Osteoblast (primary cell): ENCODE results near the gene SIK1. TPM values are rescaled to one million over a fixed set of nuclear protein-coding genes. Genes with fewer than 3 reads are reported as not detected.
"Not testable (repeated sequence)": the region's sequence is repeated elsewhere in the genome, so short reads cannot be mapped to it uniquely, and the experiment has no call there.

Experiments
- DNase-seq: peaks from one replicate; pipeline ENCODE4 v3.0.0; 2011; ENCODE audit warnings: low spot score, mixed read lengths; ENCODE audit not compliant: insufficient read length; ENCODE audit errors: missing footprints
- H2AFZ ChIP-seq: 2 replicates; pipeline ENCODE4 v1.6.0; 2011; ENCODE audit warnings: mild to moderate bottlenecking, low read length
- H3K27ac ChIP-seq: 2 replicates; pipeline ENCODE4 v1.5.1; 2011; ENCODE audit warnings: mild to moderate bottlenecking, low read depth, low read length, moderate library complexity
- H3K27me3 ChIP-seq: 2 replicates; pipeline ENCODE4 v1.6.0; 2012; ENCODE audit warnings: mild to moderate bottlenecking, control low read depth, inconsistent platforms, low read length, moderate library complexity; ENCODE audit not compliant: insufficient read depth
- H3K36me3 ChIP-seq: 2 replicates; pipeline ENCODE4 v1.5.1; 2011; ENCODE audit warnings: mild to moderate bottlenecking, low read length, control low read depth, moderate library complexity; ENCODE audit not compliant: insufficient read depth
- H3K4me1 ChIP-seq: 2 replicates; pipeline ENCODE4 v1.5.1; 2011; ENCODE audit warnings: mild to moderate bottlenecking, low read length, control low read depth, moderate library complexity; ENCODE audit not compliant: insufficient read depth
- H3K4me2 ChIP-seq: 2 replicates; pipeline ENCODE4 v1.6.0; 2011; ENCODE audit warnings: mild to moderate bottlenecking, low read length; ENCODE audit not compliant: insufficient read depth
- H3K4me3 ChIP-seq: fragments of 200-600 bp; sonication (generic); 3 replicates; pipeline ENCODE4 v1.5.1; 2012; ENCODE audit warnings: mild to moderate bottlenecking, low read length, inconsistent platforms; ENCODE audit not compliant: insufficient read depth
- H3K79me2 ChIP-seq: 2 replicates; pipeline ENCODE4 v1.6.0; 2012; ENCODE audit warnings: mild to moderate bottlenecking, low read length, control low read depth, inconsistent platforms; ENCODE audit not compliant: insufficient read depth
- H3K9me3 ChIP-seq: 2 replicates; pipeline ENCODE4 v1.5.1; 2011; ENCODE audit warnings: low read depth, low read length, control low read depth
- H4K20me1 ChIP-seq: 2 replicates; pipeline ENCODE4 v1.6.0; 2012; ENCODE audit warnings: mild to moderate bottlenecking, low read length, control low read depth; ENCODE audit not compliant: insufficient read depth
- total RNA-seq: library from RNA; depleted of rRNA; stranded (reverse); fragments of >200 nt; gene quantifications from 2 replicates; pipeline ENCODE4 v1.2.3, GENCODE V29; 2012

The SIK1 gene
- total RNA-seq, 1 donor: 3.3 TPM

GRCh38 chr21:43427242-43427559 is 270 bp upstream of the SIK1 start:
- H3K9me3 ChIP-seq, H2AFZ ChIP-seq, H3K79me2 ChIP-seq, DNase-seq, H3K27ac ChIP-seq, H3K4me1 ChIP-seq, H3K4me2 ChIP-seq, H4K20me1 ChIP-seq, H3K4me3 ChIP-seq, H3K27me3 ChIP-seq, H3K36me3 ChIP-seq: not testable (repeated sequence)

DNA sequence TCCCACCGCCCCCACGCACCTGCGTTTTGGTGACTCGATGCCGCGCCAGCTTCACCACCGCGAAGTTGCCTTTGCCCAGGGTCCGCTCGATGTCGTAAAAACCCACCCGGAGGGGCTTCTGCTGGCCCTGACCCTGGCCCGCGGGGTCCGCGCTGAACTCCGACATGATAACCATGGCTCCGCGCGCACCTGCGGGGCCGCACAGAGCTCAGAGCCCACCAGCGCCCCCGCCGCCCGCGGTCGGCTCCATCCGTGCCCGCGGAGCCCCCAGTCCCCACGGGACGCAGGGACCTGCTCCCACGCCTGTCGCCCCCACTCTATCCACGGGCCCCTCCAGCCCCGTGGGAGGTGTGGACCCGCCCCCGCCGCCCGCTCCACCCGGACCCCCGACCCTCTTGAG is 927 bp downstream of the SIK1 start:
- H3K79me2 ChIP-seq, H3K4me1 ChIP-seq, H2AFZ ChIP-seq: not testable (repeated sequence)

DNA sequence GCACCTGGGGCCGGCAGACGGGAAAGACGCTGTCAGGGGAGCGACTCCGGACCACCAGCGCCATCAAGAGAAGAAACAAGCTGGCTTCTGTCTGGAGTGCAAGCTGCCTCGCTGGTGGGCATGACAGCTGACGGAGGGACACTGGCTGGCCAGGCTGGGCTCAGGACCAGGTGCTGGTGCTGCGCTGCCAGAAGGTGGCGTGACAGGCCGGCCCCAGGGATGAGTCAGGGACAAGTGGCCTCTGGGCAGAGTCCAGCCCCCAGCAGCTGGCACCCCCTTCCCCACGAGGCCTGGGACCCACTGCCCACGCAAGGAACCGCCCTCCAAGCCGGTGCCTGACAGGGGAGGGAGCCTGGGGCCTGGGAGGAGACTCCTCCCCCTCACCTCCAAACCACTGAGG is 7.5 kb downstream of the SIK1 start:
- H3K9me3 ChIP-seq, H3K4me2 ChIP-seq, H4K20me1 ChIP-seq, DNase-seq, H2AFZ ChIP-seq, H3K27ac ChIP-seq, H3K79me2 ChIP-seq, H3K36me3 ChIP-seq, H3K4me3 ChIP-seq, H3K4me1 ChIP-seq, H3K27me3 ChIP-seq: not testable (repeated sequence)

More for the DNA sequence above, 927 bp downstream of the SIK1 start:
- H4K20me1 ChIP-seq, H3K9me3 ChIP-seq, H3K4me3 ChIP-seq, DNase-seq, H3K27ac ChIP-seq, H3K36me3 ChIP-seq, H3K4me2 ChIP-seq, H3K27me3 ChIP-seq: not testable (repeated sequence)

DNA sequence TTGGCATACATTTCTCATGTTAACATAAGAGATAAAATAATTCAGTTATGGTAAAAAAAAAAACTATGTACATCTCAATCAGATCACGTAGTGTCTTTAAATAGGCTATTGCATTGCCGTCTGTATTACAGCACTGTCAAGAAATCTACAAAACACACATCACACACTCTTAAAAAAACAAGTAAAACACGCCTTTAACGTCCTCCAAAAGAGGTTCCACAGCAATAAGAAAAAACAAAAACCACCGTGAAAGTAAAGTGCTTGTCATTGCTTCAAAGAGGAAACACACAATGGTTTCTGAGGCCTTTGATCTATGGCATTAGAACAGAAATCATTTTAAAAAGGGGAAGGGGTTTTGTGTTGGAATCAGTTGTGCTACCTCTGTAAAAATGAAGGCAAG is 12.4 kb downstream of the SIK1 start:
- H2AFZ ChIP-seq, H3K36me3 ChIP-seq, H3K4me2 ChIP-seq, H3K79me2 ChIP-seq, H3K4me3 ChIP-seq, DNase-seq, H4K20me1 ChIP-seq, H3K4me1 ChIP-seq, H3K9me3 ChIP-seq, H3K27me3 ChIP-seq, H3K27ac ChIP-seq: not testable (repeated sequence)

DNA sequence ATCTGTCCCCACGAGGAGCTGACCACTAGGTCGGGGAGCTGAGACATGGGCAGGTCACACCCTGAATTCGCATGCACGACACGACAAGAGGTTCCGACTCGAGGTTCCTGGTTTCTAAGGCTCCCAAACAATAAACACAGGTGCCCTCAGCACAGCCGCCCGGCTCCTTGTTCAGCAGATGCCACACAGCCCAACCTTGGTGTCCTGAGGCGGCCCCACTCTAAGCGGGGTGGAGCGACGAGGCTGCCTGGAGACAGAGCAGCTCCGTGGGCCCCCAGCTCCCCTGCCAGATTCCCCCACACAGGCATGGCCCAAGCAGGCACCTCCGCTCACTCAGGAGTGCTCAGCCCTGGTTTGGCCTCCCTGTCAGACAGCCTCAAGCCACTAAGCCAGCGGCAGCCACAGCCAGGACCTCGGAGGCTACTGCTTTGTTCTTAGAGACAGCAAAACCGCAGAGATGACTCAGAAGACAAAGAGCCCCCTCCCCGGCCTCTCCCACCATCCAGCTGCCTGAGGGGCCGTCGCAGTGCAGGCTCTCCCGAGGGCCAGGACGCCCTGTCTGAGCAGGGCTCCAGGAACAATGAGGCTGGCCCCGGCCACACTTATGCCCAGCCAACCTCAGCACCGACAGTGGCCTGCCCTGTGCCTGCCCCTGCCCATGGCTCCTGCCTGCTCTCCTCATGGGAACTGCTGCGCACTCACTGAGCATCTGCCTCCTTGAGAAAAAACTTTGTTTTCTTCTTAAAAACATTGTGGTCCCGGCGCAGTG is 14.7 kb downstream of the SIK1 start:
- H3K4me2 ChIP-seq, H3K27me3 ChIP-seq, H3K79me2 ChIP-seq, H3K4me3 ChIP-seq, H3K9me3 ChIP-seq, DNase-seq, H3K4me1 ChIP-seq, H3K27ac ChIP-seq, H4K20me1 ChIP-seq, H2AFZ ChIP-seq, H3K36me3 ChIP-seq: not testable (repeated sequence)

- H3K27ac ChIP-seq, H3K27me3 ChIP-seq, H3K36me3 ChIP-seq, H3K9me3 ChIP-seq, H3K79me2 ChIP-seq, H3K4me3 ChIP-seq, H4K20me1 ChIP-seq, H3K4me1 ChIP-seq, H3K4me2 ChIP-seq, H2AFZ ChIP-seq, DNase-seq: not testable (repeated sequence)
Observed at GRCh38 chr21:43410456-43411068, 16.4 kb downstream of the SIK1 start.

DNA sequence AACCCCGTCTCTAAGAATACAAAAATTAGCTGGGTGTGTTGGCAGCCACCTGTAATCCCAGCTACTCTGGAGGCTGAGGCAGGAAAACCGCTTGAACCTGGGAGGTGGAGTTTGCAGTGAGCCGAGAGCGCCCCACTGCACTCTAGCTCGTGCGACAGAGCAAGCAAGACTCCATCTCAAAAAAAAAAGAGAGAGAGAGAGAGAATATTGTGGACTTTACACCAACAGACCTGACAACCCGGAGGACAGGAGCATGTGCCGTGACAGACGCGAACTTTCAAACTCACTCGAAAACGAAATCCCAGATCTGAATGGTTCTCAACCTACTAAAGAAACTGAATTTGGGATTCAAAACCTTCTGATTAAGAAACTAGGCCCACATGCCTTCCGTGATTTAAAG is 19.8 kb downstream of the SIK1 start:
- H3K4me2 ChIP-seq, H3K79me2 ChIP-seq, H3K27me3 ChIP-seq: not testable (repeated sequence)

DNA sequence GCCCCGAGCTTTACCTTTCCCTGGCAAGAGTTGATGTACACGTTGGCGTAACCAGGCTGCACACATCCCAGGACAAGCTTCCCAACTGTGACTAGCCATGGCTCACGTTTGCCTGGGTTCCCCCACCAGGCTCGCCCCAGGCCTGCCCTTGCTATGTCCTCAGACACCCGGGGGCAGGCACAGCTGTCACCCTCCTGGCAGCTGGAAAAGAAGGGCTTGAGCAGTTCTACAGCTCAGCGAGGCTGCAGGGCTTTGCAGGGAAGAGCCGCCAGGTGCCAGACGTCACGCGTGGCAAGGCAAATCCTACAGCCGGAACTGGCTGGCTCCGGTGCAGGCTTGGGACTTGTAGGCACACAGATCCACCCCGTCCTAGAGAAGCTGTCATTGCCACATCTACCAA is 22.5 kb downstream of the SIK1 start:
- not testable (repeated sequence) for H3K79me2 ChIP-seq, H3K4me2 ChIP-seq, H4K20me1 ChIP-seq, H3K9me3 ChIP-seq, H3K27me3 ChIP-seq, H3K27ac ChIP-seq, DNase-seq, H3K36me3 ChIP-seq, H3K4me3 ChIP-seq, H3K4me1 ChIP-seq, H2AFZ ChIP-seq

More for the DNA sequence above, 19.8 kb downstream of the SIK1 start:
- H3K4me3 ChIP-seq, H3K9me3 ChIP-seq, H3K4me1 ChIP-seq, H2AFZ ChIP-seq, DNase-seq, H4K20me1 ChIP-seq, H3K27ac ChIP-seq, H3K36me3 ChIP-seq: not testable (repeated sequence)

DNA sequence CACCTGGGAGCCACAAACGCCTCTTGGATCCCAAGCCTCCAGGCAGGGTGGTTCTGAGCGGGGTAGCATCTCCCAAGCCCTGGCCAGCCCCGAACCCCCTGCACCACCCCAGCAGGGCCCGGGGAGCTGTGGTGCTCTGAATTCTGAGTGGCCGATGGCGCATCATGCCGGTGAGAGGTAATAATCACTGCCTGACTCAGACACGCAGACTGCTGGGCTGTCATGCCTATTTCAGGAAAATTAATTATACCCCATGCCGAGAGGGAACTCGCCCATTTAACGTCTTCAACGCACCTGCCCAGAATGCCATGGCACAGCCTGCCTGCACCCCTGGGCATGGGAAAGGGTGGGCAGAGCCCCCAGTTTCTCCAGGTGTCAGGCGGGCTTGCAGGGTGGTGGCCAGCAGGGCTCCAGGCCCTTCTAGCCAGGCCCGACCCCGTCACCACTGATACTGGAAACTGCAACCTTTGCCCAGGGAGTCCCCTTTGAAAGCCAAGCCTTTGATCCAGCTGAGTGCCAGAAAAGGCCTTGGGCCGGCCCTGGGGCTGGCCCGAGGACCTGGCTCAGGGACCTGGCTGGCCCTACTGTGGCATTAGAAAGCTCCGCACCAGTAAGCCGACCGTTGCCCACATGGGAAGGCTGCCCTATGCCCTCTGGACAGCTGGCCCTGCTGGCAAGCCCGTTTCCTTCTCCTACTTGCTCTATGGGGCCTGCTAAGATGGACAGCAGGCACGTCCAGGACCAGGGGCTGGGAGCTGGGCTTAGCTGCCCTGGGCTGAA is 23.1 kb downstream of the SIK1 start:
- H3K4me3 ChIP-seq, H3K79me2 ChIP-seq, H2AFZ ChIP-seq, H3K9me3 ChIP-seq, H3K27ac ChIP-seq, H3K36me3 ChIP-seq, DNase-seq, H3K4me2 ChIP-seq, H3K4me1 ChIP-seq, H4K20me1 ChIP-seq, H3K27me3 ChIP-seq: not testable (repeated sequence)
